Fibroblast of lung (primary cell): ENCODE results near the gene APBB2.

Experiments used
- CTCF ChIP-seq, 2 donors: IDR thresholded peaks in 1 of 2; conservative IDR thresholded peaks in 1 of 2; 1 replicate in 1 of 2; 2 replicates in 1 of 2; pipeline ENCODE4 v1.5.1; 2011 to 2012; ENCODE audit warnings: low read length in 2 of 2, control low read depth in 1 of 2, inconsistent platforms in 1 of 2, low read depth in 1 of 2, mild to moderate bottlenecking in 1 of 2
- EZH2 ChIP-seq: IDR thresholded peaks from 2 replicates; pipeline ENCODE4 v1.5.1; 2012; ENCODE audit warnings: low read length, control low read depth, mild to moderate bottlenecking; ENCODE audit errors: missing control alignments

GRCh38 chr4:41069257-41069656 is 145.1 kb downstream of the APBB2 start:
- no peak for TF ChIP-seq CTCF (conservative IDR thresholded peaks at IDR 0.05 in 1 of 2, IDR thresholded peaks at IDR 0.05 in 1 of 2; ENCODE audit: low read depth in 1 of 2, low read length in 2 of 2)
- no peak for TF ChIP-seq EZH2
